K562 (cell line): ENCODE measurements around the gene SPDEF. TPM values are rescaled to one million over a fixed set of nuclear protein-coding genes. Genes with fewer than 3 reads are reported as not detected.

Experiments used
- ARNT ChIP-seq, 2 experiments: fragments of 450-650 bp; IDR thresholded peaks; 2 replicates each; pipeline ENCODE4 v1.6.1; 2016; ENCODE audit warnings: mild to moderate bottlenecking in 1 of 2
- CBX2 ChIP-seq: fragments of 200-600 bp; sonication (generic); IDR thresholded peaks from one replicate; pipeline ENCODE4 v1.6.1; 2012; ENCODE audit warnings: mild to moderate bottlenecking, low read length, inconsistent platforms; ENCODE audit not compliant: insufficient read depth, poor library complexity, severe bottlenecking
- EGR1 ChIP-seq: fragments of 450-650 bp; conservative IDR thresholded peaks from 2 replicates; pipeline ENCODE4 v1.6.1; 2017; ENCODE audit warnings: mild to moderate bottlenecking
- PCBP1 ChIP-seq: fragments of 200-400 bp; formaldehyde crosslinking; IDR thresholded peaks from 2 replicates; pipeline ENCODE4 v1.6.1; 2018; ENCODE audit warnings: mild to moderate bottlenecking, low read depth, low read length; ENCODE audit not compliant: poor library complexity, severe bottlenecking
- SNIP1 ChIP-seq: fragments of 450-650 bp; IDR thresholded peaks from 2 replicates; pipeline ENCODE4 v1.7.1; 2017; ENCODE audit warnings: low read depth, mild to moderate bottlenecking
- STAG1 ChIP-seq: sonication (generic); formaldehyde crosslinking; IDR thresholded peaks from 2 replicates; pipeline ENCODE4 v1.5.0; 2020; ENCODE audit warnings: missing genetic modification reagents, borderline replicate concordance
- polyA plus RNA-seq, 8 experiments: library from polyadenylated mRNA; depleted of rRNA in 4 of 8; stranded (reverse) in 5 of 8; unstranded in 3 of 8; fragments of >200 nt; fragmentation: Nextera tagmentation in 2 of 8; fragmentation: Illumina TruSeq in 1 of 8; extraction: Ambion mirVana in 2 of 8; extraction: Trizol in 1 of 8; gene quantifications; 2 replicates each; pipeline versions ENCODE4 v1.2.1 to v1.2.3, GENCODE V29; 2011 to 2014; ENCODE audit warnings: inconsistent platforms in 1 of 8, missing spikeins in 1 of 8
- total RNA-seq, 7 experiments: library from RNA; depleted of rRNA in 6 of 7; stranded (reverse); fragments of >200 nt in 6 of 7; fragmentation: Illumina TruSeq in 2 of 7; extraction: Trizol in 2 of 7; gene quantifications; 2 replicates each; pipeline versions ENCODE4 v1.2.1 to v1.2.3, GENCODE V29; 2011 to 2021; ENCODE audit warnings: low replicate concordance in 1 of 7
- TF ChIP-seq, protein P1 (sequence below): sonication (generic); formaldehyde crosslinking; IDR thresholded peaks from 2 replicates; pipeline ENCODE4 v1.8.0; 2022; ENCODE audit warnings: mild to moderate bottlenecking, missing genetic modification reagents
- TF ChIP-seq, protein P2 (sequence below): sonication (generic); formaldehyde crosslinking; IDR thresholded peaks from 2 replicates; pipeline ENCODE4 v1.8.1; 2023; ENCODE audit warnings: mild to moderate bottlenecking, missing genetic modification reagents

The SPDEF gene
- total and polyA plus RNA-seq, 9 of the 15 experiments (the other 6 are each of a cell fraction or from before 2014, with no cell fraction given): 0.04 to 0.12 (median 0.11) TPM; not detected in 5

DNA sequence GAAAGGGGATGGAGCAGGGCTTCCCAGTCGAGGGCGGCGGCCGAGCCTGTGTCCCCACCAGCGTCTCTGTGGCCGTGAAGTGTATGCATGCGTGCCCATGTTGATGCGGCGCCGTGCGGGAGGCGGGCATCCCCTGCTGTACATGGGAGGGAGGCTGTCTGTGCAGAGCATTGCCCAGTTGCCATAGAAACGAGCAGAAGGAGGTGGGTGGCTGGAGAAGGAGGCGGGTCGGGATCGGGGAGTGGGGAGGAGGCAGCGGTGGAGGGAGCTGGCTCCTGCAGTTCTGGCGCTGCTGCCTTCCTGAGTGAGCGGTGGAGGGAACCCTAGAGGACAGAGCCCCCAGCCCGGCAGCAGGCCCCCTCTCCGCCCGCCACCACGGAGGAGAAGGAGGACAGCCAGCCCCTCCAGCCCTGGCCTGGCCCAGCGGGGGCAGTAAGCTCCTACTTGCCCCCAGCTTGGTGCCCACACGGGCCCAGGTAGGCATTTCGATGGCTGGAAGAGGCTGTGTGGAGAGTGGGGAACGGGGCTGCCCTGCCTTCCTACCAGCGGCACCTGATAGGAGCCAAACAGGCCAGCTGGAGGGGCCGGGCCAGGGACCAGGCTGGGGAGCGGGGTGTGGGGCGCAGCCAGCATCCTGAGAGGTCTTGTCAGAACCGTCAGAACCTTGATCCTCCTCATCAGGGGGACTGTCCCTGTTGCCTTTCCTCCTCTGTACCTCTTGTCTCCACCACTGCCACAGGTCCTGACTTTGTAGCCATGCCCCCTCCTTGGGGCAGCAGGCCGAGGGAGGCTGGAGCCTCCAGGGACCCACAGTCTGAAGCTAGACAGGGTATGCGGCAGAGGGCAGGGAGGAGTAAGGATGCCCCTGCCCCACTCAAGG is 41.3 kb downstream of the SPDEF start (continued):
- TF ChIP-seq, protein P1, sequence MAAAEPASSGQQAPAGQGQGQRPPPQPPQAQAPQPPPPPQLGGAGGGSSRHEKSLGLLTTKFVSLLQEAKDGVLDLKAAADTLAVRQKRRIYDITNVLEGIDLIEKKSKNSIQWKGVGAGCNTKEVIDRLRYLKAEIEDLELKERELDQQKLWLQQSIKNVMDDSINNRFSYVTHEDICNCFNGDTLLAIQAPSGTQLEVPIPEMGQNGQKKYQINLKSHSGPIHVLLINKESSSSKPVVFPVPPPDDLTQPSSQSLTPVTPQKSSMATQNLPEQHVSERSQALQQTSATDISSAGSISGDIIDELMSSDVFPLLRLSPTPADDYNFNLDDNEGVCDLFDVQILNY (CRISPR knock-in tag): no peak
- TF ChIP-seq STAG1 (peak; percentile 38; the same call in 1 of the 2 replicates), SNIP1 (no peak), CBX2 (no peak), ARNT (IDR thresholded peaks at IDR 0.05) (no peak), EGR1 (peak; percentile 74), PCBP1 (peak; percentile 53)
- TF ChIP-seq, protein P2, sequence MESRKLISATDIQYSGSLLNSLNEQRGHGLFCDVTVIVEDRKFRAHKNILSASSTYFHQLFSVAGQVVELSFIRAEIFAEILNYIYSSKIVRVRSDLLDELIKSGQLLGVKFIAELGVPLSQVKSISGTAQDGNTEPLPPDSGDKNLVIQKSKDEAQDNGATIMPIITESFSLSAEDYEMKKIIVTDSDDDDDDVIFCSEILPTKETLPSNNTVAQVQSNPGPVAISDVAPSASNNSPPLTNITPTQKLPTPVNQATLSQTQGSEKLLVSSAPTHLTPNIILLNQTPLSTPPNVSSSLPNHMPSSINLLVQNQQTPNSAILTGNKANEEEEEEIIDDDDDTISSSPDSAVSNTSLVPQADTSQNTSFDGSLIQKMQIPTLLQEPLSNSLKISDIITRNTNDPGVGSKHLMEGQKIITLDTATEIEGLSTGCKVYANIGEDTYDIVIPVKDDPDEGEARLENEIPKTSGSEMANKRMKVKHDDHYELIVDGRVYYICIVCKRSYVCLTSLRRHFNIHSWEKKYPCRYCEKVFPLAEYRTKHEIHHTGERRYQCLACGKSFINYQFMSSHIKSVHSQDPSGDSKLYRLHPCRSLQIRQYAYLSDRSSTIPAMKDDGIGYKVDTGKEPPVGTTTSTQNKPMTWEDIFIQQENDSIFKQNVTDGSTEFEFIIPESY (CRISPR knock-in tag): peak; percentile 18; the same call in 1 of the 2 replicates
- TF ChIP-seq, all 486 proteins: peak for 19
